Activated T-helper 1 cell treated with anti-CD3 and anti-CD28 coated beads, Interleukin-2, amount 50 U/mL, for 16 hours (primary cell): ENCODE results near the gene RIMS1.

Experiments used
- DNase-seq, 2 donors: peaks; one replicate each; pipeline ENCODE4 v3.0.0-alpha.2; 2020; ENCODE audit warnings: low read depth in 1 of 2, low spot score in 1 of 2

RIMS1 gene

GRCh38 chr6:72094506-72094905, 208.2 kb downstream of the RIMS1 start:
- no peak for DNase-seq

- DNase-seq, result no peak
These were observed 216.2 kb downstream of the RIMS1 start for GRCh38 chr6:72102561-72102960.

- DNase-seq, result no peak
These were observed 225.3 kb downstream of the RIMS1 start for GRCh38 chr6:72111611-72112010.

- DNase-seq, result no peak
These were observed 244.0 kb downstream of the RIMS1 start for GRCh38 chr6:72130327-72130726.

GRCh38 chr6:72132427-72132826, 246.1 kb downstream of the RIMS1 start:
- DNase-seq, result no peak

- DNase-seq, result no peak
These were observed 246.5 kb downstream of the RIMS1 start for GRCh38 chr6:72132851-72133250.

GRCh38 chr6:72133324-72133723, 247.0 kb downstream of the RIMS1 start:
- DNase-seq, result no peak

GRCh38 chr6:72140795-72141194, 254.4 kb downstream of the RIMS1 start:
- DNase-seq, result no peak

GRCh38 chr6:72149715-72150114, 263.4 kb downstream of the RIMS1 start:
- no peak for DNase-seq

GRCh38 chr6:72151742-72152141, 265.4 kb downstream of the RIMS1 start:
- DNase-seq, result no peak

GRCh38 chr6:72175916-72176315, 289.6 kb downstream of the RIMS1 start:
- no peak for DNase-seq

- DNase-seq, result no peak
These were observed 296.2 kb downstream of the RIMS1 start for GRCh38 chr6:72182337-72183246.

GRCh38 chr6:72203983-72204382, 317.6 kb downstream of the RIMS1 start:
- DNase-seq, result no peak

GRCh38 chr6:72205500-72205899, 319.1 kb downstream of the RIMS1 start:
- DNase-seq, result no peak

GRCh38 chr6:72206606-72207005, 320.3 kb downstream of the RIMS1 start:
- no peak for DNase-seq

- DNase-seq, result no peak
These were observed 326.3 kb downstream of the RIMS1 start for GRCh38 chr6:72212686-72213085.

- no peak for DNase-seq
These were observed 327.3 kb downstream of the RIMS1 start for GRCh38 chr6:72213654-72214053.

- no peak for DNase-seq
These were observed 330.1 kb downstream of the RIMS1 start for GRCh38 chr6:72216222-72217068.

GRCh38 chr6:72217626-72218025, 331.3 kb downstream of the RIMS1 start:
- no peak for DNase-seq

GRCh38 chr6:72218125-72218524, 331.8 kb downstream of the RIMS1 start:
- no peak for DNase-seq

- DNase-seq, result no peak
These were observed 333.2 kb downstream of the RIMS1 start for GRCh38 chr6:72219536-72219935.

GRCh38 chr6:72238021-72238420, 351.7 kb downstream of the RIMS1 start:
- DNase-seq, result no peak
